H1 (cell line): ENCODE data around the gene SLC35E1. TPM values are rescaled to one million over a fixed set of nuclear protein-coding genes. Genes with fewer than 3 reads are reported as not detected.

Experiments used
- CTCF ChIA-PET: fragments of 300-600 bp; sonication (Branson Sonifier 250); formaldehyde crosslinking; loops from one replicate; lab custom pipeline; 2021; ENCODE audit not compliant: partially characterized antibody; lab: Charles Lee
- POLR2A ChIA-PET: fragments of 300-600 bp; sonication (Branson Sonifier 250); formaldehyde crosslinking; loops from one replicate; lab custom pipeline; 2021; ENCODE audit warnings: inconsistent platforms; ENCODE audit not compliant: partially characterized antibody; lab: Charles Lee
- DNase-seq, 2 experiments: peaks; one replicate each; pipeline versions ENCODE4 v3.0.0 to v3.0.0-alpha.2; 2010 to 2022; ENCODE audit warnings: low spot score in 2 of 2, low read depth in 1 of 2, mixed read lengths in 1 of 2
- FAIRE-seq: peaks from 2 replicates; lab custom pipeline; 2011; peaks lifted over from hg19 to GRCh38; lab: Jason Lieb, UNC
- H2AFZ ChIP-seq: 2 replicates; pipeline ENCODE4 v1.8.1; 2012; ENCODE audit warnings: low read length, inconsistent platforms
- H2AK5ac ChIP-seq: 2 replicates; pipeline ENCODE4 v1.6.1; 2013; ENCODE audit warnings: low read depth, low read length
- H2BK120ac ChIP-seq: replicated peaks from 2 replicates; pipeline ENCODE3; 2013; ENCODE audit warnings: low read depth, low read length, inconsistent platforms
- H2BK12ac ChIP-seq: 2 replicates; pipeline ENCODE4 v1.6.1; 2013; ENCODE audit warnings: low read depth, low read length
- H2BK15ac ChIP-seq: 2 replicates; pipeline ENCODE4 v1.6.1; 2013; ENCODE audit warnings: low read length
- H2BK20ac ChIP-seq: 2 replicates; pipeline ENCODE4 v1.6.1; 2013; ENCODE audit warnings: low read length
- H2BK5ac ChIP-seq: 2 replicates; pipeline ENCODE4 v1.6.1; 2013; ENCODE audit warnings: low read depth, low read length
- H3K14ac ChIP-seq: 2 replicates; pipeline ENCODE4 v1.6.1; 2013; ENCODE audit warnings: inconsistent platforms; ENCODE audit not compliant: insufficient read length
- H3K18ac ChIP-seq: 2 replicates; pipeline ENCODE4 v1.6.1; 2013; ENCODE audit warnings: low read length; ENCODE audit errors: extremely low read depth
- H3K23ac ChIP-seq: 2 replicates; pipeline ENCODE4 v1.6.1; 2013; ENCODE audit warnings: inconsistent platforms; ENCODE audit not compliant: insufficient read length
- H3K23me2 ChIP-seq: 2 replicates; pipeline ENCODE4 v1.6.1; 2013; ENCODE audit warnings: low read depth, low read length
- H3K27ac ChIP-seq: 2 replicates; pipeline ENCODE4 v1.6.1; 2011; ENCODE audit warnings: low read depth, low read length, inconsistent platforms
- H3K27me3 ChIP-seq, 4 experiments: replicated peaks in 1 of 4; 1 replicate in 1 of 4; 2 replicates in 3 of 4; pipeline versions ENCODE4 v1.6.1 to v1.8.1; 2011 to 2013; ENCODE audit warnings: low read length in 3 of 4, mild to moderate bottlenecking in 3 of 4, inconsistent platforms in 2 of 4, mixed read lengths in 2 of 4, moderate library complexity in 1 of 4; ENCODE audit not compliant: control insufficient read depth in 3 of 4, insufficient read depth in 3 of 4; ENCODE audit errors: extremely low read depth in 1 of 4
- H3K36me3 ChIP-seq, 4 experiments: 2 replicates each; pipeline versions ENCODE4 v1.6.1 to v1.8.1; 2011 to 2013; ENCODE audit warnings: mild to moderate bottlenecking in 4 of 4, low read length in 3 of 4, moderate library complexity in 2 of 4, control low read depth in 1 of 4, inconsistent platforms in 1 of 4; ENCODE audit not compliant: insufficient read depth in 4 of 4, control insufficient read depth in 2 of 4
- H3K4ac ChIP-seq: replicated peaks from 2 replicates; pipeline ENCODE3; 2013; ENCODE audit warnings: low read length, low read depth, mixed read lengths, inconsistent platforms; ENCODE audit not compliant: insufficient read length
- H3K4me1 ChIP-seq, 4 experiments: replicated peaks in 1 of 4; 1 replicate in 1 of 4; 2 replicates in 3 of 4; pipeline versions ENCODE4 v1.6.1 to v1.8.1; 2011 to 2013; ENCODE audit warnings: low read length in 3 of 4, inconsistent platforms in 2 of 4, mixed read lengths in 1 of 4; ENCODE audit not compliant: insufficient read depth in 4 of 4, control insufficient read depth in 3 of 4
- H3K4me2 ChIP-seq, 2 experiments: 2 replicates each; pipeline versions ENCODE4 v1.6.1 to v1.8.1; 2011 to 2013; ENCODE audit warnings: low read depth in 2 of 2, low read length in 2 of 2, control low read depth in 1 of 2, inconsistent platforms in 1 of 2, mild to moderate bottlenecking in 1 of 2; ENCODE audit not compliant: insufficient read depth in 1 of 2
- H3K4me3 ChIP-seq, 4 experiments: fragments of 200-600, 300-600 bp in 1 of 4; sonication (generic), shearing (Covaris generic), sonication (Bioruptor Twin) in 1 of 4; 2 replicates each; pipeline versions ENCODE4 v1.5.1 to v1.8.1; 2011 to 2016; ENCODE audit warnings: low read length in 4 of 4, low read depth in 3 of 4, control low read depth in 2 of 4, inconsistent platforms in 2 of 4, mild to moderate bottlenecking in 2 of 4, mixed read lengths in 1 of 4, moderate library complexity in 1 of 4; ENCODE audit not compliant: insufficient read depth in 2 of 4; ENCODE audit errors: extremely low read depth in 1 of 4
- H3K56ac ChIP-seq: replicated peaks from 2 replicates; pipeline ENCODE3; 2013; ENCODE audit warnings: low read depth, mild to moderate bottlenecking, mixed read lengths, low read length, inconsistent platforms; ENCODE audit not compliant: insufficient read length
- H3K79me1 ChIP-seq: 2 replicates; pipeline ENCODE4 v1.6.1; 2013; ENCODE audit warnings: low read depth, low read length, control low read depth
- H3K79me2 ChIP-seq, 2 experiments: 2 replicates each; pipeline versions ENCODE4 v1.6.1 to v1.8.1; 2012 to 2013; ENCODE audit warnings: low read length in 2 of 2, mild to moderate bottlenecking in 2 of 2, inconsistent platforms in 1 of 2; ENCODE audit not compliant: insufficient read depth in 2 of 2, control insufficient read depth in 1 of 2
- H3K9ac ChIP-seq, 4 experiments: replicated peaks in 1 of 4; 1 replicate in 1 of 4; 2 replicates in 3 of 4; pipeline versions ENCODE4 v1.6.1 to v1.8.1; 2011 to 2013; ENCODE audit warnings: low read depth in 3 of 4, low read length in 3 of 4, control low read depth in 2 of 4, mild to moderate bottlenecking in 2 of 4, moderate library complexity in 2 of 4, inconsistent platforms in 1 of 4; ENCODE audit errors: extremely low read depth in 1 of 4
- H3K9me3 ChIP-seq, 2 experiments: 2 replicates each; pipeline versions ENCODE4 v1.6.1 to v1.8.1; 2012 to 2013; ENCODE audit warnings: mild to moderate bottlenecking in 2 of 2, moderate library complexity in 2 of 2, control low read depth in 1 of 2, inconsistent platforms in 1 of 2, low read depth in 1 of 2, low read length in 1 of 2, mixed read lengths in 1 of 2; ENCODE audit not compliant: insufficient read depth in 2 of 2
- H4K20me1 ChIP-seq, 2 experiments: replicated peaks in 1 of 2; 2 replicates each; pipeline versions ENCODE3 to v1.8.1; 2011 to 2013; ENCODE audit warnings: inconsistent platforms in 2 of 2, low read length in 2 of 2, mild to moderate bottlenecking in 1 of 2; ENCODE audit not compliant: insufficient read depth in 2 of 2, control insufficient read depth in 1 of 2
- H4K5ac ChIP-seq: 2 replicates; pipeline ENCODE4 v1.6.1; 2013; ENCODE audit warnings: low read length, low read depth, mixed read lengths, inconsistent platforms; ENCODE audit not compliant: insufficient read length
- H4K8ac ChIP-seq: 2 replicates; pipeline ENCODE4 v1.8.0; 2013; ENCODE audit warnings: mild to moderate bottlenecking, moderate library complexity, low read length, inconsistent platforms; ENCODE audit not compliant: insufficient read depth; ENCODE audit errors: extremely low read depth
- H4K91ac ChIP-seq: replicated peaks from 2 replicates; pipeline ENCODE3; 2013; ENCODE audit warnings: low read length, mixed read lengths, inconsistent platforms; ENCODE audit not compliant: insufficient read length
- CBX5 ChIP-seq: fragments of 300-800, 300-1000 bp; sonication (generic); IDR thresholded peaks from 2 replicates; pipeline ENCODE4 v1.7.1; 2016; ENCODE audit warnings: antibody characterized with exemption, low read length, low read depth
- EZH2 ChIP-seq: fragments of 200-600 bp; sonication (generic); IDR thresholded peaks from 2 replicates; pipeline ENCODE4 v1.7.1; 2012; ENCODE audit warnings: low read depth, mild to moderate bottlenecking, moderate library complexity, low read length, inconsistent platforms; ENCODE audit not compliant: severe bottlenecking
- GABPA ChIP-seq: IDR thresholded peaks from 2 replicates; pipeline ENCODE4 v1.6.1; 2011; ENCODE audit warnings: mild to moderate bottlenecking, low read length, moderate library complexity, borderline replicate concordance; ENCODE audit not compliant: insufficient read depth
- PHF8 ChIP-seq: fragments of 200-600 bp; sonication (generic); conservative IDR thresholded peaks from 2 replicates; pipeline ENCODE4 v1.7.1; 2012; ENCODE audit warnings: low read depth, mild to moderate bottlenecking, inconsistent platforms, low read length, moderate library complexity
- POLR2A ChIP-seq, 2 experiments: IDR thresholded peaks; 1 replicate in 1 of 2; 2 replicates in 1 of 2; pipeline ENCODE4 v1.6.1; 2011; ENCODE audit warnings: low read depth in 2 of 2, low read length in 2 of 2, mild to moderate bottlenecking in 2 of 2; ENCODE audit errors: control extremely low read depth in 1 of 2
- POU5F1 ChIP-seq: IDR thresholded peaks from 2 replicates; pipeline ENCODE4 v1.6.1; 2011; ENCODE audit warnings: low read depth, mild to moderate bottlenecking, low read length, moderate library complexity
- RBBP5 ChIP-seq: IDR thresholded peaks from 2 replicates; pipeline ENCODE4 v1.7.1; 2012; ENCODE audit warnings: low read depth, mild to moderate bottlenecking, inconsistent platforms, low read length, moderate library complexity, borderline replicate concordance
- RXRA ChIP-seq: IDR thresholded peaks from 2 replicates; pipeline ENCODE4 v1.6.1; 2011; ENCODE audit warnings: low read depth, mild to moderate bottlenecking, low read length, moderate library complexity; ENCODE audit not compliant: insufficient read depth
- SAP30 ChIP-seq: fragments of 300-600 bp; sonication (generic); IDR thresholded peaks from 2 replicates; pipeline ENCODE4 v1.7.1; 2012; ENCODE audit warnings: low read length, moderate library complexity, mild to moderate bottlenecking, inconsistent platforms; ENCODE audit not compliant: insufficient read depth, insufficient replicate concordance
- SIN3A ChIP-seq, 2 experiments: IDR thresholded peaks in 1 of 2; conservative IDR thresholded peaks in 1 of 2; 2 replicates each; pipeline ENCODE4 v1.6.1; 2011 to 2012; ENCODE audit warnings: low read length in 2 of 2, improper control_type of control experiment in 1 of 2, low read depth in 1 of 2, mild to moderate bottlenecking in 1 of 2
- SIX5 ChIP-seq: IDR thresholded peaks from 2 replicates; pipeline ENCODE4 v1.6.1; 2011; ENCODE audit warnings: mild to moderate bottlenecking, low read depth, low read length
- SP4 ChIP-seq: IDR thresholded peaks from 2 replicates; pipeline ENCODE4 v1.6.1; 2012; ENCODE audit warnings: low read length, inconsistent platforms
- TAF7 ChIP-seq: optimal IDR thresholded peaks from 2 replicates; pipeline ENCODE3; 2011; ENCODE audit warnings: low read depth, mild to moderate bottlenecking, inconsistent platforms, low read length, moderate library complexity, borderline replicate concordance
- YY1 ChIP-seq: IDR thresholded peaks from 2 replicates; pipeline ENCODE4 v1.6.1; 2011; ENCODE audit warnings: low read depth, mild to moderate bottlenecking, low read length
- WGBS, 2 experiments: shearing (Covaris generic) in 1 of 2; methylation state at CpG; one replicate each; pipeline versions ENCODE4 v1.1.6 to v1.1.7; 2013 to 2015; ENCODE audit warnings: low lambda C conversion rate in 2 of 2, mixed read lengths in 2 of 2, inconsistent platforms in 1 of 2, low coverage in 1 of 2, missing lambda C conversion rate in 1 of 2; ENCODE audit not compliant: insufficient replicate concordance in 2 of 2, insufficient coverage in 1 of 2, insufficient read length in 1 of 2; ENCODE audit errors: extremely low coverage in 1 of 2, missing lambda C conversion rate in 1 of 2; 5-methylcytosine and 5-hydroxymethylcytosine counted together
- polyA plus RNA-seq, 7 experiments: library from polyadenylated mRNA; depleted of rRNA in 3 of 7; stranded (reverse) in 5 of 7; unstranded in 2 of 7; fragments of >200 nt in 5 of 7; fragments of 200-250 nt in 2 of 7; gene quantifications; 1 replicate in 5 of 7; 2 replicates in 1 of 7; 4 replicates in 1 of 7; pipeline versions ENCODE4 v1.2.1 to v1.2.3, GENCODE V29; 2011 to 2013; ENCODE audit warnings: missing spikeins in 2 of 7, mixed read lengths in 2 of 7
- total RNA-seq: library from RNA; stranded (reverse); fragmentation: NEBNext Ultra II Directional; extraction: Animal tissue kit (Norgen Biotek cat#: 25700); gene quantifications from 2 replicates; pipeline ENCODE4 v1.2.1, GENCODE V29; 2021

Gene SLC35E1
- total and polyA plus RNA-seq, 2 of the 8 experiments (the other 6 are each of a cell fraction or from before 2014, with no cell fraction given) = 26.0 to 31.9 TPM

DNA sequence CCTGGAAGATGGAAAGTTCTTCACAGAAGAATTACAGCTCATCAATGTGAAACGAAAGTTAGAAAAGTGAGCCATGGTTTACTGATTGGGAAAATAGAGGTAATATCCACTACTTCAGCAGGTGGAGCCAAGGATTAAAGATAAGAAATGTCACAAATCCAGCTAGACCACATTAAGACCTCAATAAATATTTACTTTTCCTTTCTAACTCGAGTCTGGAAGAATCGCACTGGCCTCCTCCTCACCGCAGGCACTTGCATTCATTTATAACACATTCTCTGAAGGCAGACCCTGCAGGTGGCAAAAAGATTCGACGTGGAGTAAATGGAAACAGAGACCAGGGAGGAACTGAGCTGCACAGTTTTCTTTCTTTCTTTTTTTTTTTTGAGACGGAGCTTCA lies 7.4 kb downstream of the SLC35E1 start:
- DNase-seq (no peak), FAIRE-seq (no peak)
- Histone ChIP-seq H3K18ac (no peak overlapping the region), H2BK15ac (no peak overlapping the region), H4K20me1 (peaks cover 2 to 6% of the 10 kb centered on the region in 2 experiments), H3K56ac (no peak overlapping the region), H2AFZ (no peak overlapping the region), H3K9ac (no peak overlapping the region), H3K79me2 (peaks cover 0 to 5% of the 10 kb centered on the region in 2 experiments; a peak in 2 of 4 replicates), H2BK5ac (no peak overlapping the region), H2BK12ac (no peak overlapping the region), H3K79me1 (peaks cover under 1% of the 10 kb centered on the region; the same call in 1 of the 2 replicates), H4K5ac (no peak overlapping the region), H3K27ac (no peak overlapping the region), H3K9me3 (no peaks in the 10 kb centered on the region), H4K91ac (no peak overlapping the region), H3K4me3 (no peak overlapping the region), H3K27me3 (no peaks in the 10 kb centered on the region; a peak in 1 of 7 replicates), H3K4ac (no peak overlapping the region), H3K36me3 (peaks cover 15 to 52% (median 16%) of the 10 kb centered on the region in 4 experiments), H2BK20ac (no peak overlapping the region), H2BK120ac (no peak overlapping the region), H4K8ac (no peak overlapping the region), H3K14ac (no peak overlapping the region), H2AK5ac (no peak overlapping the region), H3K23me2 (no peaks in the 10 kb centered on the region), H3K4me2 (no peak overlapping the region), H3K23ac (no peak overlapping the region), H3K4me1 (no peaks in the 10 kb centered on the region; a peak in 2 of 7 replicates)
- ChIA-PET POLR2A (interaction anchor here (0.6 to 0.8 kb wide), 2 partner anchors 15 to 35 kb away, joined by 4 read pairs; no protein-coding TSS in a partner anchor), CTCF (interaction anchor here (1.5 kb wide), 1 partner anchor 46 kb away, joined by 3 read pairs; no protein-coding TSS in a partner anchor)
- 95% methylated on average over 6 of the region's 7 CpGs; no CpG with 5 or more reads in 1 of the 2 experiments for WGBS, 2 experiments
- TF ChIP-seq POLR2A (IDR thresholded peaks at IDR 0.05; ENCODE audit: control extremely low read depth in 1 of 2, low read depth in 2 of 2, low read length in 2 of 2) (no peak), SIX5 (no peak), GABPA (no peak), YY1 (no peak), CBX5 (no peak), RBBP5 (no peak), SAP30 (no peak), TAF7 (no peak), PHF8 (no peak), SIN3A (conservative IDR thresholded peaks at IDR 0.05 in 1 of 2, IDR thresholded peaks at IDR 0.05 in 1 of 2; ENCODE audit: low read depth in 1 of 2, low read length in 2 of 2) (no peak), EZH2 (no peak), RXRA (no peak), POU5F1 (no peak), SP4 (no peak)
